Cardiac muscle cell (in vitro differentiated cells and primary cell): ENCODE results near the gene JARID2. TPM values are rescaled to one million over a fixed set of nuclear protein-coding genes. Genes with fewer than 3 reads are reported as not detected.
A peak's percentile ranks its signal among the peaks of the same experiment; 100 is the strongest.

ENCODE experiments used
- DNase-seq, 2 donors: peaks; one replicate each; pipeline versions ENCODE4 v3.0.0 to v3.0.0-alpha.2; 2010 to 2017; ENCODE audit warnings: low read depth in 1 of 2, low spot score in 1 of 2
- H3K27ac ChIP-seq: fragments of 200-600 bp; sonication (generic); 2 replicates; pipeline ENCODE4 v1.5.1; 2016
- H3K27me3 ChIP-seq: fragments of 200-600 bp; sonication (generic); 2 replicates; pipeline ENCODE4 v1.6.0; 2016; ENCODE audit warnings: control low read depth
- H3K36me3 ChIP-seq: fragments of 200-600 bp; sonication (generic); 2 replicates; pipeline ENCODE4 v1.5.1; 2016; ENCODE audit warnings: control low read depth
- H3K4me1 ChIP-seq: fragments of 200-600 bp; sonication (generic); 2 replicates; pipeline ENCODE4 v1.8.1; 2017; ENCODE audit warnings: low read depth, mild to moderate bottlenecking, mixed run types
- H3K4me3 ChIP-seq: fragments of 200-600 bp; sonication (generic); 2 replicates; pipeline ENCODE4 v1.5.1; 2016; ENCODE audit warnings: mild to moderate bottlenecking
- H3K9me3 ChIP-seq: fragments of 200-600 bp; sonication (generic); 2 replicates; pipeline ENCODE4 v1.5.1; 2017; ENCODE audit warnings: low read depth, mild to moderate bottlenecking, control low read depth
- polyA plus RNA-seq: library from polyadenylated mRNA; unstranded; fragments of >200 nt; fragmentation: Nextera tagmentation; extraction: Ambion mirVana; gene quantifications from 2 replicates; pipeline ENCODE4 v1.2.1, GENCODE V29; 2016
- total RNA-seq: library from RNA; depleted of rRNA; stranded (reverse); fragments of >200 nt; gene quantifications from 2 replicates; pipeline ENCODE4 v1.2.3, GENCODE V29; 2016
- TF ChIP-seq, protein P1 (sequence below): IDR thresholded peaks from 2 replicates; pipeline ENCODE4 v1.5.1; 2012; ENCODE audit warnings: low read depth, mild to moderate bottlenecking, low read length

The JARID2 gene
- total and polyA plus RNA-seq, 2 experiments from 2014 or later: 9.7 to 26.4 TPM

DNA sequence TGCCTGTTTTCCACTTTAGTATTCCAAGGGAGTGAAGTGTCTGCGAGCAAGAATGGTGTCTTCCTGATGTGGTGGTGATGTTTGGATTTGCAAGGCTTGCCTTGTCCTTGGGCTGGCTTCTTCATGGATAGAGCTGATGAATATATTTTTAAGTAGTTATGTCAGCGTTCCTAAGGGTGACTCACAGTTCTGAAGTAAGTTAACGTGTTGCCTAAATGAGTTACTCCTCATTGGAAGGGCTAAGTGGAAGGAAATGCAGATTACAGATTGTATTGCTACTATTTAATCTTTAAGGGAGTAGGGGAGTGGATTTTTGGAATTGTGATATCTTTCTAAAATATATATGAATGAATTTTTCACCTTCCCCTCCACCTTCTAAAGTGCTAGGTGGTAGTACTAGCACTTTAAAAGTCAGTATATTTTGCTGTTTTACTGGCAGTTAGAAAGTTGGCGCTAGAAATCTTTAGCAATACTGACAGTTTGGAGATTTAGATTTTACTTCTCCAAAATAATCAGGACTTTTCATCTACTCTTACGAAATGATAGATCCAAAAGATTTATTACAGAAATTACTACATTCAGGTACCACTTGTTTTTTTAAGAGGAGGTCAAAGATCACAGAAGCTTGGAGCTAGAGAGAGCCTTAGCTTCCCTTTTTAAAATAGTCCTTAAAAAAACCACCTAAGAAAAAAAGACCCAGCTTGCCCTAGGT lies 197.4 kb downstream of the JARID2 start:
- H3K4me3 ChIP-seq: no peak overlapping the region
- no peaks in the 10 kb centered on the region for H3K27me3 ChIP-seq
- DNase-seq: peak in 1 of 2 donors; percentile 82
- H3K36me3 ChIP-seq: no peaks in the 10 kb centered on the region
- TF ChIP-seq, protein P1, sequence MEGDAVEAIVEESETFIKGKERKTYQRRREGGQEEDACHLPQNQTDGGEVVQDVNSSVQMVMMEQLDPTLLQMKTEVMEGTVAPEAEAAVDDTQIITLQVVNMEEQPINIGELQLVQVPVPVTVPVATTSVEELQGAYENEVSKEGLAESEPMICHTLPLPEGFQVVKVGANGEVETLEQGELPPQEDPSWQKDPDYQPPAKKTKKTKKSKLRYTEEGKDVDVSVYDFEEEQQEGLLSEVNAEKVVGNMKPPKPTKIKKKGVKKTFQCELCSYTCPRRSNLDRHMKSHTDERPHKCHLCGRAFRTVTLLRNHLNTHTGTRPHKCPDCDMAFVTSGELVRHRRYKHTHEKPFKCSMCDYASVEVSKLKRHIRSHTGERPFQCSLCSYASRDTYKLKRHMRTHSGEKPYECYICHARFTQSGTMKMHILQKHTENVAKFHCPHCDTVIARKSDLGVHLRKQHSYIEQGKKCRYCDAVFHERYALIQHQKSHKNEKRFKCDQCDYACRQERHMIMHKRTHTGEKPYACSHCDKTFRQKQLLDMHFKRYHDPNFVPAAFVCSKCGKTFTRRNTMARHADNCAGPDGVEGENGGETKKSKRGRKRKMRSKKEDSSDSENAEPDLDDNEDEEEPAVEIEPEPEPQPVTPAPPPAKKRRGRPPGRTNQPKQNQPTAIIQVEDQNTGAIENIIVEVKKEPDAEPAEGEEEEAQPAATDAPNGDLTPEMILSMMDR: no peak
- H3K27ac ChIP-seq: no peak overlapping the region
- H3K4me1 ChIP-seq: peaks cover 9% of the 10 kb centered on the region
- H3K9me3 ChIP-seq: no peaks in the 10 kb centered on the region

DNA sequence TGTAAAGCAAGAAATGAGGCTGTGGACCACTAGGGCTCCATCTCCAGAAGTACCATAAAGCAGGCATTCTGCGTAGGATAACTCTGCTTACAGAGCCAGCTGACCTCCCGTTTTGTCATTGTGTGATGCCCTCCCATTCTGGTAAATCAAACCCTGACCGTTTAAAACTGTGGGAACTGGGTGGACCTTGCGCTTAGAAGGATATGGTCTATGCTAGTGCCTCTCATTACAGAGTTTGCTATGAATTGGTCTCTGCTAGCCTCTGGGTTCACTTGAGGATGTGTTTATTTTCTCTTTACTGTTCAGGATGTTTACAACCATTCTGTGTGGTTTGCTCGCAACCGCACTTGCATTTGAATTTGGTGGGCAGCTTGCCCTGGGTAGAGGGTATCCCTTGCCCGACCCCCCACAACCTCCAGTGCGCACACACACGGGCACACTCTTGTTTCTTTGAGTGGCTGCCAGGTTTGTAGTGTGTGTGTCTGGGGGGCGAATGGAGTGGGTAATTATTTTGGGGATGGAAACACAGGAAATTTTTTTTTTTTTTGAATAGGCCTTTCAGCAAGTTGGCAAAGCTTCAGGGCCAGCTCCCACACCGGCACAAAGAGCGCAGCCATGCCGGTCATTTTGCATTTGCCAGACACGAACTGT lies 198.3 kb downstream of the JARID2 start:
- Histone ChIP-seq H3K4me3 (no peak overlapping the region), H3K9me3 (no peaks in the 10 kb centered on the region), H3K4me1 (peaks cover 9% of the 10 kb centered on the region), H3K27me3 (no peaks in the 10 kb centered on the region), H3K36me3 (no peaks in the 10 kb centered on the region), H3K27ac (no peak overlapping the region)
- no peak for DNase-seq
- TF ChIP-seq, protein P1: no peak

DNA sequence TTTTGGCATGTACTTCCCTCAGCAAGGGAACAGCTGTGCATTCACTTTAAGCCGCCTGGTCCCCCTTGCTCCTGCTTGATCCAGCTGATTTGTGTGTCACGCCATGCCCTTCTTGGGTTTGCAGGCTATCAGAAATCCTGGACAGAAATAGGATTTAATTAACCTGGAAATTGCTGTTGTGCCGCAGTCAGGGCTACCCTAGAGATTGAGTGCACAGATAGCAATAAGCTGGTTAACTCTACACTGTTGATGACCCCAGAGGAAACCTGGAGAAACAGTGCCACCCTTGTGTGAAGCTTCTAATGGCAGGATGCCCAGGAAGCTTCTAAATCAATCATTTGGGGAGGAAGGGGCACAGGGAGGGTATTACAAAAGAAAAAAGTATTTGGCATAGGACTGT lies 199.0 kb downstream of the JARID2 start:
- H3K36me3 ChIP-seq: no peaks in the 10 kb centered on the region
- no peak overlapping the region for H3K27ac ChIP-seq
- peaks cover 6% of the 10 kb centered on the region for H3K4me1 ChIP-seq
- no peak overlapping the region for H3K4me3 ChIP-seq
- H3K27me3 ChIP-seq: no peaks in the 10 kb centered on the region
- TF ChIP-seq, protein P1: no peak
- no peak for DNase-seq
- H3K9me3 ChIP-seq: no peaks in the 10 kb centered on the region

DNA sequence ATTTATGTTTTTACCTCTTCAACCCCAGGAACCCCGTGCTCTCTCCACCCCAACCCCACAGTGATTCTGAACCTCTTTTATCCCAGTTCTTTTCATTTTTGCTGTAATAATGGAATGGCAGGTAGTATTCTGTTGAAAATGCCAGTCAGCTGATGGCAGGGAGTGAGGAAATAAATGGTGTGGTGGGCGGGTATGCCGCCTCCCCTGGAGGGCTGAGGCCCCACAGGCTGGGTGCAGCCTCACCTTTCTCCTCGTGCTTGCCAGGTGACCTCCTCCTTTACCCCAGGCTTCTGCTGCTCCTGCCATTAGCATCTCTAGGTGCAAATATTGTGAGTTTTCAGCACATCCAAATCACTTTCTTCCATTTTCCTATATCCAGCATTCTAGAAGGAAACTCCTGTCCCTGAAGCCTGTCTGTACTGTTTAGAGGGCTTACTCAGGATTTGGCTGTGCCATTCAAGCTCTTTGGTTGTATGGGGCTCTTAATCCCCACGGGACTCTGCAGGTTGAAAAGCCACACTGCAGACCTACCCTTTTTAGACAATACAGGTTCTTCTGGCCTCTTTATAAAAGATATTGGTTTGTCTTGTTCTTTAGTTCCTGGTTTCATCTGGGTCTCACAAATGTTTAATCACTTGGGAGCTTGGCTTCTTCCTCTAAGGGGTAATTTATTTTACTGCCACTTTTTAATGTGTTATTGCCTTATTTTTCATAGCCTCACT lies 201.8 kb downstream of the JARID2 start:
- H3K4me3 ChIP-seq: no peak overlapping the region
- no peak for DNase-seq
- peaks cover 6% of the 10 kb centered on the region for H3K4me1 ChIP-seq
- H3K27ac ChIP-seq: no peak overlapping the region
- H3K36me3 ChIP-seq: peaks cover 4% of the 10 kb centered on the region
- H3K9me3 ChIP-seq: no peaks in the 10 kb centered on the region
- no peaks in the 10 kb centered on the region for H3K27me3 ChIP-seq
- TF ChIP-seq, protein P1: no peak

DNA sequence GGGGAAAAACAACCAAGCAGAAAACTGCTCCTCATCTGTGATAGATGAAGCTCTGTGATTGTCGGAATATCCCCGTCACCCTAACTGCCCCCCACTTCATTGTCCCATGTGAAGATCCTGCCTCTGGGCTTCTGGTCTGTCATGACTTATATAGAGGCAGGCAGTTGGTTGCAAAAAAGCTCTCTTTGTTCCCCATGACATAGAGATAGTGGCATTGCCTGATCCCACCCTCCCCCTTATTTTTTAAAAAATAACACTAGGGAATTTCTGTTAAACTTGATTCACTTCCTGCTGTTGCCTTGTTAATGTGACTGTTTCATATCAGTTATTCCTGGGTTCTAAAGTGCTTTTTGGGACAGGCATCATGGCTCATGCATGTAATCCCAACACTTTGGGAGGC lies 203.1 kb downstream of the JARID2 start:
- H3K4me3 ChIP-seq: no peak overlapping the region
- no peaks in the 10 kb centered on the region for H3K27me3 ChIP-seq
- H3K9me3 ChIP-seq: no peaks in the 10 kb centered on the region
- H3K27ac ChIP-seq: no peak overlapping the region
- DNase-seq: no peak
- peaks cover 2% of the 10 kb centered on the region for H3K4me1 ChIP-seq
- TF ChIP-seq, protein P1: no peak
- peaks cover 4% of the 10 kb centered on the region for H3K36me3 ChIP-seq
